Right lobe of liver (tissue), 4 donors: ENCODE data around the gene FEV.

Source experiments
- CTCF ChIP-seq, 4 donors: fragments of 200-600 bp in 3 of 4; fragments of 450-650 bp in 1 of 4; IDR thresholded peaks; one replicate each; pipeline versions ENCODE4 v1.5.1 to v1.8.0; 2016 to 2022; ENCODE audit warnings: antibody characterized with exemption in 4 of 4, mild to moderate bottlenecking in 2 of 4
- POLR2A ChIP-seq: fragments of 450-650 bp; IDR thresholded peaks from one replicate; pipeline ENCODE4 v1.6.1; 2017; ENCODE audit warnings: antibody characterized with exemption, mild to moderate bottlenecking
- donor health status: DM: no; HTN: no; CAD: no.
- donor health status: DM: no; HTN: no; CAD: no.
- donor health status: DM: no; HTN: yes; CAD: no.

DNA sequence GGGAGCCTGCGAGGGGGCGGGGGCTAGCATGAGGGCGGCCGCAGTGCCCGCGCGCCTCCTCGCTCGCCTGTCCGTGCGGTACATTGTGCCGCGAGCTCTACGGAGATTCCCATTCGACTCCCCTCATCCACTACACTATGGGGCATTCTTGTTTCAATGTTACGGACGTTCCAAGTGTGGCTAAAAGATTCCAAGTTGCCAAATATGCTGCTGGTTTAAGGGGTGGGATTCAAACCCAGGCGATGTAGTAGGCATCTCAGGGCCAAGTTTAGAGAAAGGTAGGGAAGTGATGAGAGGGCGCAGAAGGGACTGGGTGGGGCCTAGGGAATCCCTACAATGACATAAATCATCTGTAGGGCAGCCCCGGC is 18.3 kb upstream of the FEV start:
- TF ChIP-seq CTCF (IDR thresholded peaks at IDR 0.05) (no peak), POLR2A (no peak)
